Thyroid gland (tissue), 4 donors: ENCODE results near the gene PPP1R2.

Source experiments
- POLR2A ChIP-seq, 2 donors: fragments of 450-650 bp; IDR thresholded peaks; one replicate each; pipeline ENCODE4 v1.6.1; 2017; ENCODE audit warnings: antibody characterized with exemption in 2 of 2, mild to moderate bottlenecking in 2 of 2, moderate library complexity in 1 of 2
- TF ChIP-seq, protein P1 (sequence below), 6 experiments: fragments of 200-600 bp in 3 of 6; fragments of 450-650 bp in 3 of 6; sonication (generic) in 3 of 6; IDR thresholded peaks; one replicate each; pipeline ENCODE4 v1.5.1; 2016 to 2019; ENCODE audit warnings: antibody characterized with exemption in 6 of 6, mild to moderate bottlenecking in 2 of 6, inconsistent platforms in 1 of 6, moderate library complexity in 1 of 6

GRCh38 chr3:195542316-195542697, 818 bp downstream of the PPP1R2 start:
- TF ChIP-seq, protein P1, sequence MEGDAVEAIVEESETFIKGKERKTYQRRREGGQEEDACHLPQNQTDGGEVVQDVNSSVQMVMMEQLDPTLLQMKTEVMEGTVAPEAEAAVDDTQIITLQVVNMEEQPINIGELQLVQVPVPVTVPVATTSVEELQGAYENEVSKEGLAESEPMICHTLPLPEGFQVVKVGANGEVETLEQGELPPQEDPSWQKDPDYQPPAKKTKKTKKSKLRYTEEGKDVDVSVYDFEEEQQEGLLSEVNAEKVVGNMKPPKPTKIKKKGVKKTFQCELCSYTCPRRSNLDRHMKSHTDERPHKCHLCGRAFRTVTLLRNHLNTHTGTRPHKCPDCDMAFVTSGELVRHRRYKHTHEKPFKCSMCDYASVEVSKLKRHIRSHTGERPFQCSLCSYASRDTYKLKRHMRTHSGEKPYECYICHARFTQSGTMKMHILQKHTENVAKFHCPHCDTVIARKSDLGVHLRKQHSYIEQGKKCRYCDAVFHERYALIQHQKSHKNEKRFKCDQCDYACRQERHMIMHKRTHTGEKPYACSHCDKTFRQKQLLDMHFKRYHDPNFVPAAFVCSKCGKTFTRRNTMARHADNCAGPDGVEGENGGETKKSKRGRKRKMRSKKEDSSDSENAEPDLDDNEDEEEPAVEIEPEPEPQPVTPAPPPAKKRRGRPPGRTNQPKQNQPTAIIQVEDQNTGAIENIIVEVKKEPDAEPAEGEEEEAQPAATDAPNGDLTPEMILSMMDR (IDR thresholded peaks at IDR 0.05), result no peak
- TF ChIP-seq POLR2A (IDR thresholded peaks at IDR 0.05), result no peak
